HCT116 (cell line): ENCODE data around the gene ENOX1. TPM values are rescaled to one million over a fixed set of nuclear protein-coding genes. Genes with fewer than 3 reads are reported as not detected.

Experiments used
- ATAC-seq: fragments of 200-7000 bp; cut with Tn5 transposase; 2 replicates; pipeline ENCODE4 v1.9.1; 2020; ENCODE audit warnings: mild to moderate bottlenecking, moderate library complexity
- BruUV-seq: library from RNA; stranded (reverse); fragments of 400-500 nt; replicated peaks from 2 replicates; lab custom pipeline; 2021; lab: Mats Ljungman, UMichigan
- CTCF ChIA-PET: fragments of 300-600 bp; sonication (Branson Sonifier 250); formaldehyde crosslinking; loops from one replicate; lab custom pipeline; 2021; ENCODE audit warnings: antibody characterized with exemption; lab: Charles Lee
- POLR2A ChIA-PET: fragments of 300-600, 350-600 bp; sonication (Branson Sonifier 250); formaldehyde crosslinking; loops from one replicate; lab custom pipeline; 2021; ENCODE audit warnings: antibody characterized with exemption; lab: Charles Lee
- RAD21 ChIA-PET, 2 experiments: fragments of 300-600 bp; sonication (Branson Sonifier 250); formaldehyde crosslinking; loops; one replicate each; lab custom pipeline; 2023; ENCODE audit warnings: low total read pairs in 2 of 2; ENCODE audit not compliant: uncharacterized antibody in 2 of 2, unreplicated experiment in 2 of 2, low non-redundant PET in 1 of 2; lab: Charles Lee
- DNase-seq: peaks from one replicate; pipeline ENCODE4 v3.0.0-alpha.2; 2010; ENCODE audit warnings: low read depth, low spot score
- H2AFZ ChIP-seq: fragments of 200-600 bp; shearing (Covaris generic), sonication (generic); 2 replicates; pipeline ENCODE4 v1.6.1; 2017; ENCODE audit warnings: low read depth, mixed run types, mixed read lengths, antibody characterized with exemption, low read length; ENCODE audit not compliant: poor library complexity, severe bottlenecking
- H3K27ac ChIP-seq: 2 replicates; pipeline ENCODE4 v1.5.1; 2012; ENCODE audit warnings: low read depth, low read length
- H3K27me3 ChIP-seq: fragments of 200-600 bp; sonication (generic); 2 replicates; pipeline ENCODE4 v1.6.1; 2016; ENCODE audit warnings: mixed run types, low read length, mixed read lengths; ENCODE audit not compliant: insufficient read depth
- H3K36me3 ChIP-seq, 2 experiments: fragments of 200-500 bp in 1 of 2; fragments of 200-600 bp in 1 of 2; sonication (Bioruptor generic) in 1 of 2; sonication (generic) in 1 of 2; 2 replicates each; pipeline versions ENCODE4 v1.5.1 to v1.6.1; 2014 to 2016; ENCODE audit warnings: low read length in 2 of 2, inconsistent platforms in 1 of 2, mixed read lengths in 1 of 2, mixed run types in 1 of 2; ENCODE audit not compliant: insufficient read depth in 2 of 2, control insufficient read depth in 1 of 2
- H3K4me1 ChIP-seq, 2 experiments: fragments of 200-600 bp in 1 of 2; sonication (generic) in 1 of 2; 2 replicates each; pipeline versions ENCODE4 v1.5.1 to v1.6.1; 2012 to 2017; ENCODE audit warnings: low read length in 2 of 2, inconsistent platforms in 1 of 2, mild to moderate bottlenecking in 1 of 2, mixed read lengths in 1 of 2, mixed run types in 1 of 2, moderate library complexity in 1 of 2; ENCODE audit not compliant: insufficient read depth in 2 of 2, control insufficient read depth in 1 of 2
- H3K4me2 ChIP-seq: fragments of 200-600 bp; sonication (generic); 2 replicates; pipeline ENCODE4 v1.6.1; 2017; ENCODE audit warnings: mixed run types, low read length, mixed read lengths
- H3K4me3 ChIP-seq, 2 experiments: fragments of 200-600 bp in 1 of 2; sonication (generic) in 1 of 2; replicated peaks in 1 of 2; 2 replicates each; pipeline ENCODE4 v1.5.1; 2011 to 2016; ENCODE audit warnings: low read length in 2 of 2, control low read depth in 1 of 2, low read depth in 1 of 2, mild to moderate bottlenecking in 1 of 2, mixed read lengths in 1 of 2, mixed run types in 1 of 2
- H3K79me2 ChIP-seq: fragments of 200-600 bp; sonication (generic); 2 replicates; pipeline ENCODE4 v1.6.1; 2017; ENCODE audit warnings: mild to moderate bottlenecking, mixed run types, low read length, moderate library complexity, mixed read lengths; ENCODE audit not compliant: insufficient read depth
- H3K9ac ChIP-seq: fragments of 200-600 bp; sonication (generic); 2 replicates; pipeline ENCODE4 v1.6.1; 2016; ENCODE audit warnings: low read length, mixed read lengths
- H3K9me2 ChIP-seq: fragments of 200-600 bp; sonication (generic), shearing (Covaris generic); 2 replicates; pipeline ENCODE4 v1.6.1; 2017; ENCODE audit warnings: mixed run types, mild to moderate bottlenecking, moderate library complexity; ENCODE audit not compliant: insufficient read depth
- H3K9me3 ChIP-seq, 2 experiments: fragments of 200-500 bp in 1 of 2; fragments of 200-600 bp in 1 of 2; sonication (Bioruptor generic) in 1 of 2; sonication (generic) in 1 of 2; 2 replicates each; pipeline ENCODE4 v1.6.1; 2014 to 2017; ENCODE audit warnings: low read length in 2 of 2, mixed read lengths in 2 of 2, inconsistent platforms in 1 of 2, low read depth in 1 of 2, mild to moderate bottlenecking in 1 of 2, mixed run types in 1 of 2, moderate library complexity in 1 of 2; ENCODE audit not compliant: control insufficient read depth in 1 of 2, insufficient read depth in 1 of 2
- H4K20me1 ChIP-seq: fragments of 200-600 bp; sonication (generic), shearing (Covaris generic); 2 replicates; pipeline ENCODE4 v1.6.1; 2017; ENCODE audit warnings: mixed run types, mild to moderate bottlenecking, moderate library complexity; ENCODE audit not compliant: insufficient read depth
- FOSL1 ChIP-seq: IDR thresholded peaks from 2 replicates; pipeline ENCODE4 v1.6.1; 2012; ENCODE audit warnings: low read depth
- intact Hi-C: fragments of 100-400 bp; cut with micrococcal nuclease; formaldehyde crosslinking; loops from 2 replicates; pipeline ENCODE4 v1.10.0; 2022
- total RNA-seq: library from RNA; stranded (reverse); gene quantifications from one replicate; pipeline ENCODE4 v1.2.1, GENCODE V29; 2021; ENCODE audit not compliant: unreplicated experiment
- TF ChIP-seq, protein P1 (sequence below): IDR thresholded peaks from 2 replicates; pipeline ENCODE4 v1.6.1; 2012
- TF ChIP-seq, protein P2 (sequence below), 3 experiments: fragments of 200-600 bp in 1 of 3; sonication (generic) in 1 of 3; IDR thresholded peaks in 2 of 3; conservative IDR thresholded peaks in 1 of 3; 2 replicates each; pipeline ENCODE4 v1.5.1; 2012 to 2017; ENCODE audit warnings: low read depth in 2 of 3, low read length in 2 of 3, antibody characterized with exemption in 1 of 3, borderline replicate concordance in 1 of 3, control low read depth in 1 of 3, mild to moderate bottlenecking in 1 of 3, mixed read lengths in 1 of 3, mixed run types in 1 of 3, moderate library complexity in 1 of 3; ENCODE audit not compliant: insufficient read depth in 1 of 3
- TF ChIP-seq, protein P3 (sequence below): IDR thresholded peaks from 2 replicates; pipeline ENCODE4 v1.6.1; 2011; ENCODE audit warnings: mild to moderate bottlenecking, low read length, moderate library complexity; ENCODE audit not compliant: insufficient replicate concordance; ENCODE audit errors: extremely low read depth

ENOX1 gene
- total RNA-seq, 1 experiment from 2014 or later = 4.5 TPM

DNA sequence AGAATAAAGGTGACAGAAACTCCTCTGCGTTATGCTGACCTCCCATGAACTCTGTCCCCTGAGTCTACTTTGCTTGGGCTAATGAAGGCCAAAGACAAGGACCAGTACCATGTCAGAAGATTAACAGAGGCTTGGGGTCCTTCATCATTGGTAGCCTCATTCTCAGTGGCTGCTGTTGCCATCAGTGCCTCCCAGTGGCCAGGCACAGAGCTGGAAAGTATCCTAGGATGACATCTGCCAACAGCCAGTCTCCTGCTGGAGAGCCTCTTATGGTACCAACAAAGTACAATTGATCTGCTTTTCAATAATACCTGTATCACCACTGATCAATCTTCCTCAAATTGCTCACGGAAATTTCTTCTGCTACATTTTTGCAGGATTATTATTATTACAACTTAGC lies 481.8 kb downstream of the ENOX1 start:
- intact Hi-C loops = loop anchor here (5.0 kb wide), 2 partner anchors 497 to 572 kb away; partner anchors contain the start of genes CCDC122 and LACC1

More for the DNA sequence above, 481.8 kb downstream of the ENOX1 start:
- Histone ChIP-seq H3K27ac (no peak overlapping the region), H3K9ac (no peak overlapping the region), H4K20me1 (no peaks in the 10 kb centered on the region), H3K4me2 (no peak overlapping the region), H3K9me3 (no peaks in the 10 kb centered on the region), H3K27me3 (no peaks in the 10 kb centered on the region; the same call in 1 of the 2 replicates), H3K4me3 (no peak overlapping the region), H2AFZ (no peak overlapping the region), H3K36me3 (no peaks in the 10 kb centered on the region), H3K9me2 (no peaks in the 10 kb centered on the region), H3K4me1 (no peaks in the 10 kb centered on the region), H3K79me2 (no peaks in the 10 kb centered on the region)
- RAD21 ChIA-PET = no interaction called here
- BruUV-seq = no TSS peak
- ATAC-seq = peak; percentile 47; the same call in 1 of the 2 replicates
- POLR2A ChIA-PET = no interaction called here
- DNase-seq = no peak
- CTCF ChIA-PET = interaction anchor here (0.7 kb wide), 1 partner anchor 499 kb away, joined by 6 read pairs; no protein-coding TSS in a partner anchor
- TF ChIP-seq, protein P1, sequence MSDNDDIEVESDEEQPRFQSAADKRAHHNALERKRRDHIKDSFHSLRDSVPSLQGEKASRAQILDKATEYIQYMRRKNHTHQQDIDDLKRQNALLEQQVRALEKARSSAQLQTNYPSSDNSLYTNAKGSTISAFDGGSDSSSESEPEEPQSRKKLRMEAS = no peak
- TF ChIP-seq, protein P2, sequence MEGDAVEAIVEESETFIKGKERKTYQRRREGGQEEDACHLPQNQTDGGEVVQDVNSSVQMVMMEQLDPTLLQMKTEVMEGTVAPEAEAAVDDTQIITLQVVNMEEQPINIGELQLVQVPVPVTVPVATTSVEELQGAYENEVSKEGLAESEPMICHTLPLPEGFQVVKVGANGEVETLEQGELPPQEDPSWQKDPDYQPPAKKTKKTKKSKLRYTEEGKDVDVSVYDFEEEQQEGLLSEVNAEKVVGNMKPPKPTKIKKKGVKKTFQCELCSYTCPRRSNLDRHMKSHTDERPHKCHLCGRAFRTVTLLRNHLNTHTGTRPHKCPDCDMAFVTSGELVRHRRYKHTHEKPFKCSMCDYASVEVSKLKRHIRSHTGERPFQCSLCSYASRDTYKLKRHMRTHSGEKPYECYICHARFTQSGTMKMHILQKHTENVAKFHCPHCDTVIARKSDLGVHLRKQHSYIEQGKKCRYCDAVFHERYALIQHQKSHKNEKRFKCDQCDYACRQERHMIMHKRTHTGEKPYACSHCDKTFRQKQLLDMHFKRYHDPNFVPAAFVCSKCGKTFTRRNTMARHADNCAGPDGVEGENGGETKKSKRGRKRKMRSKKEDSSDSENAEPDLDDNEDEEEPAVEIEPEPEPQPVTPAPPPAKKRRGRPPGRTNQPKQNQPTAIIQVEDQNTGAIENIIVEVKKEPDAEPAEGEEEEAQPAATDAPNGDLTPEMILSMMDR (IDR thresholded peaks at IDR 0.05 in 2 of 3, conservative IDR thresholded peaks at IDR 0.05 in 1 of 3; ENCODE audit: borderline replicate concordance in 1 of 3, insufficient read depth in 1 of 3, low read depth in 2 of 3, low read length in 2 of 3) = peak in 2 of 3 experiments; percentile 23 to 31; a peak in 3 of 6 replicates
- TF ChIP-seq, protein P3, sequence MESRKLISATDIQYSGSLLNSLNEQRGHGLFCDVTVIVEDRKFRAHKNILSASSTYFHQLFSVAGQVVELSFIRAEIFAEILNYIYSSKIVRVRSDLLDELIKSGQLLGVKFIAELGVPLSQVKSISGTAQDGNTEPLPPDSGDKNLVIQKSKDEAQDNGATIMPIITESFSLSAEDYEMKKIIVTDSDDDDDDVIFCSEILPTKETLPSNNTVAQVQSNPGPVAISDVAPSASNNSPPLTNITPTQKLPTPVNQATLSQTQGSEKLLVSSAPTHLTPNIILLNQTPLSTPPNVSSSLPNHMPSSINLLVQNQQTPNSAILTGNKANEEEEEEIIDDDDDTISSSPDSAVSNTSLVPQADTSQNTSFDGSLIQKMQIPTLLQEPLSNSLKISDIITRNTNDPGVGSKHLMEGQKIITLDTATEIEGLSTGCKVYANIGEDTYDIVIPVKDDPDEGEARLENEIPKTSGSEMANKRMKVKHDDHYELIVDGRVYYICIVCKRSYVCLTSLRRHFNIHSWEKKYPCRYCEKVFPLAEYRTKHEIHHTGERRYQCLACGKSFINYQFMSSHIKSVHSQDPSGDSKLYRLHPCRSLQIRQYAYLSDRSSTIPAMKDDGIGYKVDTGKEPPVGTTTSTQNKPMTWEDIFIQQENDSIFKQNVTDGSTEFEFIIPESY = no peak
- TF ChIP-seq FOSL1 = no peak
